SJCRH30 (cell line): Measurements from ENCODE around the gene B4GALT6. TPM values are rescaled to one million over a fixed set of nuclear protein-coding genes. Genes with fewer than 3 reads are reported as not detected.

Source experiments
- DNase-seq, 2 experiments: peaks; one replicate each; pipeline ENCODE4 v3.0.0-alpha.2; 2015 to 2020
- H3K27ac ChIP-seq: fragments of 250-450 bp; sonication (Bioruptor Pico); 2 replicates; pipeline ENCODE4 v1.5.1; 2020; ENCODE audit warnings: mild to moderate bottlenecking, moderate library complexity
- H3K27me3 ChIP-seq: fragments of 250-450 bp; sonication (Bioruptor Pico); 2 replicates; pipeline ENCODE4 v1.5.1; 2020; ENCODE audit warnings: mild to moderate bottlenecking, moderate library complexity
- H3K36me3 ChIP-seq: fragments of 250-450 bp; sonication (Bioruptor Pico); 2 replicates; pipeline ENCODE4 v1.5.1; 2020; ENCODE audit warnings: mild to moderate bottlenecking, moderate library complexity
- H3K4me1 ChIP-seq: fragments of 250-450 bp; sonication (Bioruptor Pico); 2 replicates; pipeline ENCODE4 v1.5.1; 2020; ENCODE audit warnings: mild to moderate bottlenecking, moderate library complexity
- H3K4me3 ChIP-seq: fragments of 250-450 bp; sonication (Bioruptor Pico); 2 replicates; pipeline ENCODE4 v1.5.1; 2020; ENCODE audit warnings: mild to moderate bottlenecking, moderate library complexity
- H3K9me3 ChIP-seq: fragments of 250-450 bp; sonication (Bioruptor Pico); replicated peaks from 2 replicates; pipeline ENCODE4 v1.5.1; 2020; ENCODE audit warnings: mild to moderate bottlenecking, moderate library complexity
- total RNA-seq: library from RNA; depleted of rRNA; stranded (reverse); fragments of >200 nt; shearing (Covaris generic); gene quantifications from 2 replicates; pipeline ENCODE4 v1.2.3, GENCODE V29; 2014

B4GALT6 gene
- total RNA-seq, 1 experiment from 2014 or later: 1.6 TPM

- Histone ChIP-seq H3K9me3 (no peaks in the 10 kb centered on the region), H3K4me1 (no peaks in the 10 kb centered on the region), H3K36me3 (no peaks in the 10 kb centered on the region), H3K4me3 (no peak overlapping the region), H3K27me3 (no peaks in the 10 kb centered on the region), H3K27ac (no peak overlapping the region)
- DNase-seq: peak; percentile 65 to 74
Observed at GRCh38 chr18:31657823-31658669, 26.3 kb downstream of the B4GALT6 start.

DNA sequence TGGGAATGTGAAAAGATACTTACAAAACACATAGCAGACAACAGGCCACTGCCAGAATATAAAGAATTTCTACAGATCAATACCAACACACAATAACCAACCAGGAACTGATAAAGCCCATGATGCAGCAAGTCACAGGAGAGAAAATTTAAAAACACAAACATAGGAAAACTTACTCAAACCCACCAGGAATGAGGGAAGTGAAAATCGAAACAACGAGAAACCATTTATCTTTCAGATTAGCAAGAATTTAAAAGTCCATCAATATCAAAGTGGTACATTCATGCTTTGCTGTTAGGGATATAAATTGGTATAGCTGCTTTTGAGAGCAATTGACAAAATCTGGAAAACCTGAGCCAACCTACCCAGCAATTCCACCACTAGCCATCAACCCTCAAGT, 27.6 kb downstream of the B4GALT6 start:
- H3K27ac ChIP-seq: no peak overlapping the region
- H3K36me3 ChIP-seq: no peaks in the 10 kb centered on the region
- DNase-seq: no peak
- H3K9me3 ChIP-seq: no peaks in the 10 kb centered on the region
- no peak overlapping the region for H3K4me3 ChIP-seq
- no peaks in the 10 kb centered on the region for H3K27me3 ChIP-seq
- H3K4me1 ChIP-seq: no peaks in the 10 kb centered on the region

GRCh38 chr18:31655354-31655753, 29.0 kb downstream of the B4GALT6 start:
- Histone ChIP-seq H3K9me3 (no peaks in the 10 kb centered on the region), H3K27ac (no peak overlapping the region), H3K27me3 (no peaks in the 10 kb centered on the region), H3K4me1 (no peaks in the 10 kb centered on the region), H3K36me3 (no peaks in the 10 kb centered on the region), H3K4me3 (no peak overlapping the region)
- DNase-seq: no peak

GRCh38 chr18:31652877-31653276, 31.5 kb downstream of the B4GALT6 start:
- no peak for DNase-seq
- H3K9me3 ChIP-seq: no peaks in the 10 kb centered on the region
- no peaks in the 10 kb centered on the region for H3K4me1 ChIP-seq
- no peaks in the 10 kb centered on the region for H3K27me3 ChIP-seq
- H3K4me3 ChIP-seq: no peak overlapping the region
- no peak overlapping the region for H3K27ac ChIP-seq
- no peaks in the 10 kb centered on the region for H3K36me3 ChIP-seq

- H3K4me3 ChIP-seq: no peak overlapping the region
- no peaks in the 10 kb centered on the region for H3K9me3 ChIP-seq
- DNase-seq: no peak
- no peaks in the 10 kb centered on the region for H3K27me3 ChIP-seq
- H3K4me1 ChIP-seq: no peaks in the 10 kb centered on the region
- H3K36me3 ChIP-seq: no peaks in the 10 kb centered on the region
- no peak overlapping the region for H3K27ac ChIP-seq
Observed at GRCh38 chr18:31652357-31652756, 32.0 kb downstream of the B4GALT6 start.

DNA sequence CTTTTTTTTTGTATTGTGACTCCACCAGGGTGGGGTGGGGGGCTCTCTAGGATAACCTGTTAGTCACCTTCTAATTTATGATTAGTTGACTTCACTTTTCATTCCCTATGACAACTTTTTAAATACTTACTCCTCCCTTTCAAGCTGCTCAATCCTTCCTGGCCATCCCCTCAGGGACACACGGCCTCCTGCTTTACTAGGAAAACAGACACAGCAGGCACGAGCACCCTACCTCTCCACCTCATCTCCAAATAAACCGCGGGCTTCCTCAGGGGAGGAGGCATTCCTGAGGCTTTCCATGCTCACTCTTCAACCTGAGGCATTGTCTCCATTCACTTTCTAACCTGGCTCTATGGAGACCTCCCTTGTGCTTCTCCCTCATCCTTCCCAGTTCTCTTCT, 33.0 kb downstream of the B4GALT6 start:
- Histone ChIP-seq H3K9me3 (no peaks in the 10 kb centered on the region), H3K4me1 (no peaks in the 10 kb centered on the region), H3K4me3 (no peak overlapping the region), H3K27ac (no peak overlapping the region), H3K36me3 (no peaks in the 10 kb centered on the region), H3K27me3 (no peaks in the 10 kb centered on the region)
- no peak for DNase-seq

DNA sequence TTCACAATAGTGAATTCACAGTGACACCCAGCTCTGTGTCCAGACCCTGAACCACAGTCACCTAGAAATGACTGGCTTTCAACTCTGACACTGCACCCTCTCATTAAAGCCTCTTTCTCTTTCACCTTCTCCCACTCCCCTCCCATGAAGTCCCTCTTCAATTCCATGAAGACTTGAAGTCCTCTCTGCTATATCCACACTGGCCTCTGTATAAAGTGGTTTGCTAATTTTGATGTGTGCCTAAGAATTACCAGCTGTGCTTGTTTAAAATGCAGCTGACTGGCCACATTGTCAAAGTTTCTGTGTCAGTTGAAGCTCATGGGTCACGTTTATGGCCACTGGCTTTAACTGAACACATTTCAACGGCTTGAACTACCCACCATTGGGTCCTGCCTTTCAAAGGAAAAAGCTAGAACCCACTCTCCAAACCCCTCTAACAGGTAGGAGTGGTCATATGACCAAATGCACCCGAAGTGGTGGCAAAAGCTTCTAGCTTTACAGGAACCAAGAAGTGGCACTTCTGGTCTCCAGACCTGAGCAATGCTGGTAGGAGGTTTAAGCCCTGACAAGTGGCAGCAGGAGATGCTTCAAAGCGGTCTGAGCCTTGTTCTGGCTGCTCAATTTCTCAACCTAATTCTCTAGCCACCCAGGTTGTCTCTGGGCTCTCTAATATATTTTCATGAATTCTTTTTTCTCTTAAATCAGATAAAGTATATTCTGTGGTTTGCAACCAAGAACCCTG, 34.2 kb downstream of the B4GALT6 start:
- Histone ChIP-seq H3K4me1 (no peaks in the 10 kb centered on the region), H3K36me3 (no peaks in the 10 kb centered on the region), H3K4me3 (no peak overlapping the region), H3K9me3 (no peaks in the 10 kb centered on the region), H3K27me3 (no peaks in the 10 kb centered on the region), H3K27ac (no peak overlapping the region)
- no peak for DNase-seq

- H3K4me1 ChIP-seq: no peaks in the 10 kb centered on the region
- H3K36me3 ChIP-seq: no peaks in the 10 kb centered on the region
- H3K27ac ChIP-seq: no peak overlapping the region
- no peaks in the 10 kb centered on the region for H3K9me3 ChIP-seq
- H3K4me3 ChIP-seq: no peak overlapping the region
- DNase-seq: no peak
- H3K27me3 ChIP-seq: no peaks in the 10 kb centered on the region
Observed at GRCh38 chr18:31649449-31649848, 34.9 kb downstream of the B4GALT6 start.

- Histone ChIP-seq H3K27me3 (no peaks in the 10 kb centered on the region), H3K27ac (no peak overlapping the region), H3K4me3 (no peak overlapping the region), H3K36me3 (no peaks in the 10 kb centered on the region), H3K4me1 (no peaks in the 10 kb centered on the region), H3K9me3 (no peaks in the 10 kb centered on the region)
- peak in 1 of 2 experiments; percentile 9 for DNase-seq
Observed at GRCh38 chr18:31648966-31649429, 35.4 kb downstream of the B4GALT6 start.

- no peak for DNase-seq
- H3K9me3 ChIP-seq: no peaks in the 10 kb centered on the region
- H3K27ac ChIP-seq: no peak overlapping the region
- H3K4me1 ChIP-seq: no peaks in the 10 kb centered on the region
- no peak overlapping the region for H3K4me3 ChIP-seq
- no peaks in the 10 kb centered on the region for H3K27me3 ChIP-seq
- H3K36me3 ChIP-seq: no peaks in the 10 kb centered on the region
Observed at GRCh38 chr18:31648458-31648857, 35.9 kb downstream of the B4GALT6 start.

DNA sequence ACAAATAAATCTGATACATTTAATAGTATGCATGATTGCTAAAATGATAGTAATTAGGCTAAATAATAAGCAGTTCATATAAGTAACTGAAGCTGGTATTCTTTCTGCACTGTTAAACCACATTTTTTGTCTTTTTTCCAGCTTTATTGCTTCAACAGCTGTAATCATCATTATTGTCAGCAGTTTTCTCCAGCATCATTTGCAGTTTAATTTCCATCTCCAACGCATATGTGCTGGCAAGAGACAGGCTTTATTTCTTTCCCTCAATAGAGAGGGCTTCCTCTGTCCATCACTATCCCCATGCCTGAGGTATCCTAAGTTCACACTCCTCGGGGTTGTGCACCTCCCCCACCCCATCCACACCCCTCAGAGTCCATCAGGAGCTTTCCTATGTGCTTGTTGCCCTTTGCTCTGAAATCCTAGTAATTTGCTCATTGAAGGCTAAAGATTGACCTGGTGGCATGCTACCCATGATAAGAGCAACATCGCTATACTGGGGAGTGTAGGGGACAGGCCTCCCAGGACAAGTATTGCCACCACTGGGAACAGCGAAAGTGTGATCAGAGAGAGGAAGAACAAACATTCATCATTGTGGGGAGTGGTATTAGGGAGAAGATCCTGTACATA, 37.1 kb downstream of the B4GALT6 start:
- Histone ChIP-seq H3K4me1 (no peaks in the 10 kb centered on the region), H3K9me3 (no peaks in the 10 kb centered on the region), H3K27me3 (no peaks in the 10 kb centered on the region), H3K27ac (no peak overlapping the region), H3K36me3 (no peaks in the 10 kb centered on the region), H3K4me3 (no peak overlapping the region)
- no peak for DNase-seq

DNA sequence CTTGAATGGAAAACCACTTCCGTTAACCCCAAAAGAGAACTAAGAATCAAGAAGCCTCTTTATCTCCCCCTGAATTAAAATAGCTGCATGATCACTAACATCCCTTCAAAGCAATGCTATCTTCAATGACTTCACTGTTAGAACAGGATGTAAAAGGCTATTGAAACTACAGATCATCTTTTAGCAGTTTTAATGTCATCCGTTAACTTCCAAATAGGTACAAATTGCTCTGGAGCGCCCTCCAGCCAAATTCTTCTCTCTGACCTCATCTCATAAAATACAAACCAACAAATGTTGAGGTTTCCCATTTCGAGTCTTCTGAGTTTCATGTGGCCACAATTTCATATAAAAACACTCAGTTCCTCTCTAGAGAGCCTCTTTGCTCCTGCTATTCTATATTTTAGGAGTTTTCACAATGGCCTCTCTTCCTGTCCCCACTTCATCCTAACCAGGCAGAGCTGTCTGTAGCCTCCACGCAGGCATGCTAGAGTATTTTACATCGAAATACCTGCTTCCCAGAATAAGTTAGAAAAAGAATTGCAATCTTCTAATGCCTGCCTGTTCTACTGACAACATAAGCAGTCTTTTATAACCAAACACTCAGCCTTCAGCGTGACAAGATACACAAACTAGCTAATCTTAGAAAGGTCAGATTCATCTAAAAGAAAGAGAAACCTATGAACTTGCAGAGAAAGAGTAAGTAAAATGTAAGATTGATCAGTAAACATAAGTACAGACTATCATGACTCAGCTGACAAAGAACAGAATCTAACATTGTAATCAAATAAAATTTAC, 37.9 kb downstream of the B4GALT6 start:
- H3K36me3 ChIP-seq: no peaks in the 10 kb centered on the region

DNA sequence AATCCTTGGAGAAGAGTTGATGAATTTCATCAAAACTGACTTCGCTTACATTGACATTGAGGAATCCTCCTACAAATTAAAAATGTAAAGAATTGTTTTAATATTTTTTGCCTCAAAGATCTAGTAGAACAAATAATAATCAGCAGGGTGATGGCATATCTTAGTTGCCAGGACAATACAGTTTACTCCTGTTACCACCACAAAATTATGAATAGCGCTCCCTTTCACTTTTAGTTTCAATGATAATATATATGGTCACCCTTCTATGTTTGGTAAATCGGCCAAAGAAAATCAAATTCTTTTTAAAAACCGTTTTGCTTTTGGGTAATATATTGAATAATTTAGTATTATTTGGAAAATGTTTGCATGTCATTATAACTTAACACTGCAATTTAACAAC, 39.0 kb downstream of the B4GALT6 start:
- no peaks in the 10 kb centered on the region for H3K4me1 ChIP-seq
- H3K4me3 ChIP-seq: no peak overlapping the region
- no peak overlapping the region for H3K27ac ChIP-seq
- H3K27me3 ChIP-seq: no peaks in the 10 kb centered on the region
- no peak for DNase-seq
- no peaks in the 10 kb centered on the region for H3K36me3 ChIP-seq
- no peaks in the 10 kb centered on the region for H3K9me3 ChIP-seq

More for the DNA sequence above, 37.9 kb downstream of the B4GALT6 start:
- Histone ChIP-seq H3K4me1 (no peaks in the 10 kb centered on the region), H3K4me3 (no peak overlapping the region), H3K9me3 (no peaks in the 10 kb centered on the region), H3K27me3 (no peaks in the 10 kb centered on the region), H3K27ac (no peak overlapping the region)
- no peak for DNase-seq

- DNase-seq: no peak
- Histone ChIP-seq H3K27me3 (no peaks in the 10 kb centered on the region), H3K9me3 (no peaks in the 10 kb centered on the region), H3K4me3 (no peak overlapping the region), H3K4me1 (no peaks in the 10 kb centered on the region), H3K36me3 (no peaks in the 10 kb centered on the region), H3K27ac (no peak overlapping the region)
Observed at GRCh38 chr18:31643003-31643402, 41.4 kb downstream of the B4GALT6 start.
